GM21367 (cell line): ENCODE results near the gene CCBE1.

ENCODE experiments used
- ATAC-seq: cut with Tn5 transposase; IDR thresholded peaks from one replicate; pipeline ENCODE4 v1.9.1; 2021; ENCODE audit not compliant: unreplicated experiment

Gene CCBE1

GRCh38 chr18:59623456-59624368, 73.5 kb downstream of the CCBE1 start:
- ATAC-seq, result no peak

- ATAC-seq, result no peak
Observed at GRCh38 chr18:59621027-59621426, 76.2 kb downstream of the CCBE1 start.

GRCh38 chr18:59620381-59620780, 76.8 kb downstream of the CCBE1 start:
- no peak for ATAC-seq

GRCh38 chr18:59619816-59620215, 77.4 kb downstream of the CCBE1 start:
- no peak for ATAC-seq

DNA sequence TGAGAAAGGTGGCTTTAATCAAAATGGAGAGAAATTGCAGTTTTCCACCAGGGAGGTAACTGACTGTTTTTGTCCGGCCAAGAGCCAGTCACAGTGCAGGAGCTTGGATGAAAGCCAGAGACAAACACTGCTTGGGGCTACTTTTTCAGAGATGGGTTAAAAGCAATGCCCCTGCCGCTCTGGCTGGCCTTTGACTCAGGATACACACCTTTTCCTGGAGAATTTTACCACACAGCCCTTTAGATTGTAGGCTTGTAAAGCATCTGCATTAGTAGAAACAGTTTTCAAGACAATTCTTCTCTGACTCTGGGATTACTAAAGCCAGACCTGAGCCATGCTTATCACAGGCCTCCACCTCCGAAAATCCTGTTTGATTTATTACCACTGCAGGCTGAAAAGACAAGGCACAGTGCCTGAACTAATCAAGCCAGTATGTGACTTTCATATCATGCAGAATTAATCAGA, 79.7 kb downstream of the CCBE1 start:
- ATAC-seq, result no peak

- ATAC-seq, result no peak
Observed at GRCh38 chr18:59616501-59616900, 80.7 kb downstream of the CCBE1 start.

- ATAC-seq, result no peak
Observed at GRCh38 chr18:59613903-59614302, 83.3 kb downstream of the CCBE1 start.

DNA sequence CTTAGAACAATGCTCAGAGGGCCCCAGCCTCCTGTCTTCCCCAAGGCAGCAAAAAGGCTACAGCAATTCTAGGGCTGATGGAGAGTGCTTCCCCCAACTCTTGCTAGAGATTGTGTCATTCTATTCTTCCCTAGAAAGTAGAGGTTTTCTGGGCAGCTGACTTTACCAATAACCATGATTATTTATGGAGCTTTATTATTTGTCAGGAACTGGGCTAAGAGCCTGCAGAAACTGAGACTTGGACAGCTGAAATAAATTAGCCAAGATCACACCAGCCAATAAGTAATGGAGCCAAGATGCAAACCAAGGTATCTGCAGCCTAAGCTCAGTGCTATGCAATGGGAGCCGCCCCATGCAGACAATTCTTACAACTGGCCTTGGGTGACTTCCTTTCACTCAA, 84.8 kb downstream of the CCBE1 start:
- no peak for ATAC-seq

- ATAC-seq, result no peak
Observed at GRCh38 chr18:59610546-59611140, 86.6 kb downstream of the CCBE1 start.

DNA sequence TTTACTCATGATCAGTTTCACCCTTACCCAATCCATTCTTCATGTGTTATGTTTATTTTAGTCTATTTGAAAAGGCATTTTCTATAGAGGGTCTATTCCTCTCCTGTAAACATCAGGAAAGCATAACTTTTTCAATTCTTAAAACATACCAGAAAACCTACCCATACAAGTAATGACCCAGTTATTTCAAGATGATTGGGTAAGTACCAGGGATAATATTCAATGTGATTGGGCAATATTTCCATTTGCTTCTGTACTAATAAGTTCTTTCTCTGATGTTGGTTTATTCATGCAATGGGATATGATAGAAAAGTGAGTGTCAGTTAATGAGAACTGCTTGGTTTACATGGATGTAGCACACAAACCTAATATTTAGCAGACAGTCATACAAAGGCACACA, 87.6 kb downstream of the CCBE1 start:
- ATAC-seq, result no peak

GRCh38 chr18:59607471-59607870, 89.8 kb downstream of the CCBE1 start:
- no peak for ATAC-seq

DNA sequence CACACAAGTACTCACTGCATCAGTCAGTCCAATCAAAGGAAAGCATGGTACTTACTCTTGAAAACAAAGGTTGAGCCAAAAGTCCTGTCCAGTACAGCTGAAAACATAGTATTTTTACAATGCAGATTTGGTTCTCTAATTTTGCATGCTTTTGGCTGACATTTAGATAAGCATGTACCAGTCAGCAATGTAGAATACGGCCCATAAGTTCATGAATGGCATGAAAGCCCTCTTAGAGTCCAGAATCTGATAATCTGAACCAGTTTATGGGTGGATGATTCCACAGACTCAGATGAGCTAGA, 90.2 kb downstream of the CCBE1 start:
- no peak for ATAC-seq

DNA sequence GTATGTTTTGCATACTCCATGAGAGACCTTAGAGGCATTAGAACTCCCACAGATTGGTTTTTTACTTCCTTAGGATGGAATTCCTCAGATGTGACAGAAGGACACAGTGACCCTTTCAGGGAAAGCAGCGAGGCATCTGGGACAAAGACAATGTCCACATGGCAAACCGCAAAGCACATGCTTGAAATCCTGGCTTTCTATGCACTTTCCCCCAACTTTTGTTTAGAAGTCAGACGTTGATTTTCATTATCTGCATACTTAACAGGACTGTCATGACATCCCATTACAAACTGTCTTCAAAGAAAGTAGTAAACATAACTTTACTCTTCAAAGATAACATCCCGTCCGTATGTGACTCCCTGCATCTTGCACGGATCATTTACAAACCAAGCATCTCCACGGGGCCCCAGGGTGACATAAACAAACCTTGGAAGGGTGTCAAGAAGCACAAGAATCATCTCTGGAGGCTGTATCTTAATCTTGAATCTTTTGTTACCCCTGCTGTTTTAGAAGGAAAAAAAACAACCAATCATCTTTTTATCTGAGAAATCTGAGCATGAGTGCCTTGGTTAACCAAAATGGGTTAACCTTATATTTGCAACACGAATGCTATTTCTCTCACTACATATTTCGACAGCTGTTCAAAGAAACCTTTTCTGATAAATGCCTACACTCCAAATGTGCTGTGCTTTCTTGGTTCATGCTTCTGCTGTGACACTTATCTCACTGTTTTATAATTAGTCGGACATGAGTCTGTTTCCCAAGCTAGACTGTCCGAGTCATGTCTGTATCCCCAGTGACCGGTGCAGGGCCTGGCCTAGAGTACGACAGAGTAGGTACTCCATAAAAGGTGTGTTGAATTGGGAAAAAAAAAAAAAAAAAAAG, 90.8 kb downstream of the CCBE1 start:
- ATAC-seq, result no peak

- ATAC-seq, result no peak
Observed at GRCh38 chr18:59605633-59606192, 91.5 kb downstream of the CCBE1 start.

GRCh38 chr18:59604877-59605276, 92.3 kb downstream of the CCBE1 start:
- no peak for ATAC-seq

DNA sequence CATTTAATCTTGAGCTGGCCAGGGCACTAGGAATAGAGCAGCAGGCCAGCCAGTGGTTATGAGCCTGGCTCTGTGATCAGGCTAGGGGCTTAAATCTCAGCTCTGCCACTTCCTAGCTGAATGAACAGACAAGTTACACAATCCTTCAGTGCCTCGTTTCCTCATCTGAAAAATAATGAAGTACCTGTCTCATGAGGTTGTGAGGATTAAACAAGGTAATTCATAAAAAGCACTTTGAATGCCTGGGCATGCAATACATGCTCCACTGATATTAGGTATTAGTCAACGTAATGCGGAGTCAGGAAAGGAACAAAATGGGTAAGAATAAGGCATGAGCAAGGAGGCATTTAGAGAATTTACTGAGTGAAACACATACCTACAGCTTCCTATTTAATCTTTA, 100.2 kb downstream of the CCBE1 start:
- ATAC-seq, result no peak

- ATAC-seq, result no peak
Observed at GRCh38 chr18:59593291-59593717, 103.9 kb downstream of the CCBE1 start.

DNA sequence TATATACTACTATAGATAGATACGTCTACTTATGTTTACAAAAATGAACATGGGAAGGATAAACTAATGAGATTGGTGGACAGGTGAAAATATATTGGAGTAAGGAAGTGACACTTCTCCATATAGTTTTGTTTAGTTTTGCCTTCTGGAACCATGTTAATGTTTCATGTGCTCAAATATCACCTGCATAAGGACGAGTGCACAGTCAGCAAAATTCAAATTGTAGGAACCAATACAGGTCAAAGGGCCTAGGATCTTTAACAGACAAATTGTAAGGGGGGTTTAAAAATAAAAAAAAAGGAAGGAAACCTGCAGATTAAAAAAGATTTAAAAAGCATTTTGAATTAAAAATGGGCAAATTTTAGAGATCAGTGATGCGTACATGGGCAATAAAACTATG, 104.6 kb downstream of the CCBE1 start:
- no peak for ATAC-seq

DNA sequence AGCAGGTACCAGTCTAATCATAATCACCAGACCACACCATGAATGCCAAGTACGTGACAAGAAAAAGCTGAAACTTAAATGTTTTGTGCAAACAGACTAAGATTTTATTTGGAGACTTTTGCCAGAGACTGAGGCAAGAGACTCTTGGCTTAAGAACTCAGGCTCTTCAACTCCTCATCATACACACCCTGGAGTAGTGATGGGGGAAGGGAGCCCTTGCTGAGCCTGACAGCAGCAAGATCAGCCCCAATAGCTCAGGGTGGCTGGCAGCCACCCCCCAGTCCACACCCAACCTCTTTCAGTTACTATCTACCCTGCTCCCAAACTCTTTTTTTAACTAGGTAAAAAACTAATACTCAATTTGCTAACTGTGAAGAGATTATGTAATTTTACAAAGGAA, 114.8 kb downstream of the CCBE1 start:
- ATAC-seq, result no peak

GRCh38 chr18:59579509-59579908, 117.7 kb downstream of the CCBE1 start:
- ATAC-seq, result no peak

GRCh38 chr18:59577386-59577655, 119.9 kb downstream of the CCBE1 start:
- ATAC-seq, result no peak
